OCI-LY7 (cell line): ENCODE data around the gene ACKR1.

Experiments used
- CTCF ChIP-seq: fragments of 200-600 bp; sonication (generic); conservative IDR thresholded peaks from 2 replicates; pipeline ENCODE4 v1.5.1; 2014; ENCODE audit warnings: mild to moderate bottlenecking, antibody characterized with exemption, low read length, moderate library complexity, mixed read lengths
- EZH2phosphoT487 ChIP-seq: fragments of 200-600 bp; sonication (generic); IDR thresholded peaks from 2 replicates; pipeline ENCODE4 v1.6.1; 2018; ENCODE audit warnings: low read depth, borderline replicate concordance, mild to moderate bottlenecking, mixed run types, antibody characterized with exemption, low read length, moderate library complexity, mixed read lengths

GRCh38 chr1:159179906-159180305, 24.8 kb upstream of the ACKR1 start:
- no peak for TF ChIP-seq CTCF
- TF ChIP-seq EZH2phosphoT487: no peak
